Fibroblast of upper back skin (primary cell): ENCODE data around the gene WDR37.
"Not testable (repeated sequence)": the region's sequence is repeated elsewhere in the genome, so short reads cannot be mapped to it uniquely, and the experiment has no call there.

Source experiments
- DNase-seq: peaks from one replicate; pipeline ENCODE4 v3.0.0-alpha.2; 2013

Gene WDR37

DNA sequence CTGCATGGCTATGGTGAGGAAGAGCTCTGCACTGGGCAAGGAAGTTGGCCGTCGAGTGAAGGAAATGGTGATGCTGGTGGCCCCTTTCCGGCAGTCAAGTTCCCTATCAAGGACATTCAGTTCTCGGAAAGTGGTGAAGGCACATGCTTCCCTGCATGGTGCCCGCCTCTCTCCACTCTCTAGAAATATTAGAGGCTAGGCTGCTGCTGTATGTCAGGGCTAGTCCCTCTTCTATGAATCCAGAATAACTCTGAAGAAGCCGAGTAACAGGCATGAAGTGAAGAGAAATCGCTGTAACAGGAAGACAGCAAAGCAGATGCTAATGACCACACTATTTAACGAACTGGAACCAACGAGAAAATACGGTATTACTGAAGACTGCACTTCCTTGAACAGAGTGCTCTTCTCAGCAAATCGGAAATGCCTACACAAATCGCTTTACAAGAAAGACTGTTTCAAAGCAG lies 12.6 kb upstream of the WDR37 start:
- DNase-seq, result no peak

DNA sequence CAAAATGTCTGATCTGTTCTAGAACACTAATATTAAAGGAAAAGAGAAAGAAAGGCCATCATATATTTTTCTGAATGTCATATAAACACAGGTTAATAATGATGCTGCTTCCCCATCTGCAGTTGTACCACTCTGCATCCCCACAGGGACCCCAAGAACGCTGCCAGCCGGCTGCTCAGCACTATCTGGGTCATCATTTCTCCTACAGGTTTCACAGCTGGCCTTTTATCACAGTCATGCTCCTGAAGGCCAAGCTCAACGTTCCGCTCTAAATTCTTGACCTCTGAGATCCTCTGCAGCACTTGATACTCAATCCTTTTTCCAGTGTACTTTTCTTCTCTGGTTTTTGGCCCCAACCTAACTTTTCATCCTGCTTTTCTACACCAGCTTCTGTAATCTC lies 12.0 kb upstream of the WDR37 start:
- no peak for DNase-seq

DNA sequence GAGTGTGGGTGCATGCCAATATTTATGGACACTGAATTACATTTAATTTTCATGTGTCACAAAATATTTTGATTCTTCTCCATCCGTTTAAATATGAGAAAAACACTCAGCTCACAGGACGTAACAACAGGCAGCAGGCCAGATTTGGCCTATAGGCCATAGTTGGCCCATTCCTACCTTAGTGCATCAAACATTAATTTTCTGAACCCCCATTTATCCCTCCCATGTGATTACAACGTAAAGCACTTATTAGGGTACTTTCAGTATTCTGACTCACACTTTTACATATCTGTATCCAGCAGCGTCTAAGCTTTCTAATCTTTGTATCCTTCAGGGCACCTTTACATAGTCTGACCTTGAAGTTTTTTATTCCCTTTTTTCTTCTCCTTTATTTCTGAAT lies 11.2 kb upstream of the WDR37 start:
- DNase-seq, result no peak

DNA sequence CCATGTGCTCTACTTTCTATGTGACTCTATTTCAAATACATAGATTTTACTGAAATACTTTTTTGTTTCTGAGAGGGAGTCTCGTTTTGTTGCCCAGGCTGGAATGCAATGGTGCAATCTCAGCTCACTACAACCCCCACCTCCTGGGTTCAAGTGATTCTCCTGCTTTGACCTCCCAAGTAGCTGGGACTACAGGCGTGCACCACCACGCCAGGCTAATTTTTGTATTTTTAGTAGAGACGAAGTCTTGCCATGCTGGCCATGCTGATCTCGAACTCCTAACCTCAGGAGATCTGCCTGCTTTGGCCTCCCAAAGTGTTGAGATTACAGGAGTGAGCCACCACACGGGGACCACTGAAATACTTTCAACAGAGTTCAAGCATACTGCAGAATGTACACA lies 10.8 kb upstream of the WDR37 start:
- no peak for DNase-seq

DNA sequence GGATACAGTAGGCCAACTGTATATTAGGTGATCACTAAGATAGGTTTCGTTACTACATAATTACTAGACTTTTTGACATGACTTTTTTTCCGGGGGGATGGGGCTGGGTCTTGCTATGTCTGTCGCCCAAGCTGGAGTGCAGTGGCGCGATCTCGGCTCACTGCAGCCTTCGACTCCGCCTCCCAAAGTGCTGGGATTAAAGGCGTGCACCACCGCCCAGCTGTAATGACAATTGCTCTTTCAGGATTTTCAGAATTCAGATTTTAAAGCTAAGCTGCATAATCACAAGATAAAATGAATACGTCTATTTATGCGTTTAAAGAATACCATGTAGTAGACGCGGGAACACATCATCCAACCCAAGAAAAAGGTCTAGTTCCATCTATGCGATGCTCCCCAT lies 8.2 kb upstream of the WDR37 start:
- DNase-seq, result no peak

DNA sequence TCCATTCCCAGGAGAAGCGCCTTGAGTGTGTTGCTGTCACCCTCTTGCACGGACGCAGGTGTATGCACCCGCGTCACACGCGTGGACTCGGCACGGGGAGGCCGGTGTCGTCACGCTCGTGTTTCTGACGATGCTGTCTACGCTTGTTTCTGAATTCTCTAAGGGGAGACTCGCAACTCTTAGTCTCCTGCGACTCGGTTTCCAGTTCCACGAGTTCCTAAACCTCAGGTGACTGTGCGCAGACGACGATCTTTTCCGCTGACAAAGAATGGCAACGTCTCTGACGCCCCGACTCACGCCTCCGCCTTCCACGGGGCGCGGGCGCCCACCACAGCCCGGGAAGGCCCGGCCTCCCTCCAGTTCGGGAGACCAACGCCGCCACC lies 7.8 kb upstream of the WDR37 start:
- no peak for DNase-seq

DNA sequence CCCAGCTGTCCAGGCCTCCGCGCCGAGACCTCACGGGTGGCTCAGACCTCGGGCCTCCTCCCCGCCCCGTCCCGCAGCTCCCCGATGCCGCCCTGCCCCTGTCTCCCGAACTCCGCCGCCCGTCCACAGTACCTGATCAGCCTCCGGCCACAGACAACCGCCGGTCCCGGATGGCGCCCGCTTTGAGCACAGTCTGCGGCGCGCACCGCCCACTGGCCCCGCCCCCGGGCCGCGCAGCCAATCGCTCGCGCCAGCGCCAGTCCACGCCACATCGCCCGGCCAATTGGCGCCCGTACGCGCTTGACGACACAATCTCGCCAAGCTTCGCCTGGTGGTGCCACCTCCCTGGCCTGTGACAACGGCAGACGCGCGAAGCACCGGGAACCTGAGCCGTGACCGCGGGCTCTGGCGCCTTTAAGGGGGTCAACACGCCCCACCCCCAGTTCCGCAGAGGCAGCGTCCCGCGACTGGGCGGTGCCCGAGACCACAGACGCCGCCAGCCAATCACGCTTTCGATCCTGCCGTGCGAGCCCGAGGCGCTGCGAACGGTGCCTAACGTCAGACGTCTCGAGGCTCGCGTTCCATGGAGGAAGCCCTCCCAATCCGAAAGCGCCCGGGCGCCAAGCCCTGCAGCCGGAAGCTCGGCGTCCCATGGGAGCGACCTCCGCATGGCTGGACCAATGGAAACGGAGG lies 7.3 kb upstream of the WDR37 start, which contains the start of gene IDI1:
Gene IDI1 (minus strand): TSS at position 388 of the 693 bp plus-strand sequence. CDS start 116 bp downstream, at position 272.
- peak; percentile 99 for DNase-seq

DNA sequence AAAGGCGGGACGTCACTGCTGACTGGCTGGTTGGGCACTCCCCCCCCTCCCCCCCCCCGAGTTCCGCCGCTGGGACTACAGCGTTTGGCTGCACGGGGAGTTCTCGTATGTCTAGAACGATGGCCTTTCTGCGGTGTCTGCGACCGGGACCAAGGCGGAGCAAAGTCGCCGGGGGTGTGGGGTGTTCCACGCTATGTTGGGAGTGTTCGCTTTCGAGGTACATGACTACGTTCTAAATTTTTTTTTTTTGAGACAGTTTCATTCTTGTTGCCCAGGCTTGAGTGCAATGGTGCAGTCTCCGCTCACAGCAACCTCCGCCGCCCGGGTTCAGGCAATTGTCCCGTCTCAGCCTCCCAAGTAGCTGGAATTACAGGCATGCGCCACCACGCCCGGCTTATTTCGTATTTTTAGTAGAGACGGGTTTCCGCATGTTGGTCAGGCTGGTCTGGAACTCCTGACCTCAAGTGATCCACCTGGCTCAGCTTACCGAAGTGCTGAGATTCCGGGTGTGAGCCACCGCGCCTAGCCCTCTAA lies 6.7 kb upstream of the WDR37 start:
- DNase-seq, result no peak

DNA sequence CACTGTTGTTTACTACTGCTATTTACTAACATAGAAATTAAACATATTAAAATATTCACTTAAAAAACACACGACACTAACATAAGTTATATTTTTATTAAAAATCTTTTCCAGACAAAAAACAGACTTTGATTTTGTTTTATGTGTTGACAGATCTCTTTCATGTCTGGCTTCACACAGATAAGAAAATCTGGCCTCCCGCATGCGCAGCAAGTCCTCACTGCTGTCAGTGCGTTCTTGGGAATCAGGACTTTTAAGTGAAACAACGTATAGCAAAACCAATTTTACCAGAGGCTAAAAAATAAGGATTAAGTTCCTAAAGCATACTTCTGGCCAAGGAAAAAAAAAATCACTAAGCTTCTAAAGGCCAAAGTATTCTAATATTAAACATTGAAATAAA lies 6.0 kb upstream of the WDR37 start:
- peak; percentile 24 for DNase-seq

DNA sequence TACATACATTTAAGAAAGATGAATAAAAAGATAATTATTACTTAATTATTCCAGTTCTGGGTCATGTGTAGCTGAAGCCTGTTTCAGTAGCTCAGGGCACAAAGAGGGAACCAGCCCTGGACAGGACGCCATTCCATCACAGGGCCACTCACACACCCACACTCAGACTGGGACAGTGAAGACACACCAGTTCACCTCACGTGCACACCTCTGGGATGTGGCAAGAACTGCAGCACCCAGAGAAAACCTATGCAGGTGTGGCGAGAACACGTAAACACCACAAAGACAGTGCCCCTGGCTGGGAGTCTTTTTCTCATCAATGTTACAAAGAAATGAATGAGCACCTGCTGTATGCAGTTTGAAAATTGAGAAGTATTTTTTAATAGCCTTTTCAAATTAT lies 5.6 kb upstream of the WDR37 start:
- no peak for DNase-seq

DNA sequence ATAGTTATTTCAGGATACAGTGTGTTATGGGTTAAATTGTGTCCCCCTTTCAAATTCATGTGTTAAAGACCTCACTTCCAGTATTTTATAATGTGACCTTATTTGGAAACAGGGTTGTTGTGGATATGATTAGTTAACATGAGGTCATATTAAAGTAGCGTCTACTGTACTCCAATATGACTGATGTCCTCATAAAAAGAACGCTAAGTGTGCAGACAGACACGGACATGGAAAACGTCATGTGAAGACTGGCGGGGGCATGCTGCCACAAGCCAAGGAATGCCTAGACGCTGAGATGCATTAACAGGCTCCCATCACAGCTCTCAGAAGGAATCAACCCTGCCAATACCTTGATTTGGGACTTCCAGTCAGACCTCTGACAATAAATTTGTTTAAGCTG lies 1.5 kb upstream of the WDR37 start:
- DNase-seq, result no peak

DNA sequence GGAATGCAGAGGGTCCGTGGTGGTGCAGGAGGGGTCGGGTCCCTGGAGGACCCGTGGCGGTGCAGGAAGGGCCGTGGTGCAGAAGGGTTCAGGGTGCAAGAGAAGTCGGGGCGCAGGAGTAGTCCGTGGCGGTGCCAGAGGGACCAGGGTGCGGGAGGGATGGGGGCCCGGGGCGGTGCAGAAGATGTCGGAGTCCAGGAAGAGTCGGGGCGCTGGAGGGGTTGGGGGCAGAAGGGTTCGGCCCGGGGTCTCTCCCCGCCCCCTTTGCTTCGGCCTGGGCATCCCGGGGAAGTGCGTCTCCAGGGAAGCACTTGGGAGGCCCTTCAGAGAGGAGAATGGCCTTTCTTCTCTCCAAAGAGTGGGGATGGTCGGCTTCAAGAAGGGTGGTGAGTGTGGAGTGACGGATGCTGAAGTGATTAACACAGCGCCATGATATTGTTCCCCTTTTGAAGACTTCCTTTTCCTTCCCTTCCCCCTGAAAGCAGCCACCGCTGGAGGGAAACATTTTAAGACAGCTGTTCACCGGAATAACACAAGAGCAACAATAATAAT lies 997 bp downstream of the WDR37 start:
- DNase-seq, result no peak

DNA sequence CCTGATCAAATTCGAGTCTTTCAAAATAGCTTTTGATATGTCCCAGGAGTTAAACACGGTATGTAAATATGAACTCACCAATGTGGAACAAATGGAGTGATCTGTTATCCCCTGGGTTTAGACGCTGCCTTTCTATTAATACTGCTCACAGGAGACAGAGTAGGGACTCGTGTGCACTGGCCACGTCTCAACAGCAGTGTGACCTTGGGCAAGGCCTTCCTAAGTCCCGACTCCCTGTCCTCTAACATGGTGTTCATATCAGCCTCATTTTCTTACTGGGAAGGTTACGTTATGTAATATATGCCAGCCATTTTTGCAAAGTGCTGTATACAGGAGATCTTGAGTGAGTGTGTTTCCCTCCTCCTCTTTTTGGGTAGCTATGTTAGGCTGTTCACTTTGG lies 1.8 kb downstream of the WDR37 start:
- DNase-seq, result no peak

DNA sequence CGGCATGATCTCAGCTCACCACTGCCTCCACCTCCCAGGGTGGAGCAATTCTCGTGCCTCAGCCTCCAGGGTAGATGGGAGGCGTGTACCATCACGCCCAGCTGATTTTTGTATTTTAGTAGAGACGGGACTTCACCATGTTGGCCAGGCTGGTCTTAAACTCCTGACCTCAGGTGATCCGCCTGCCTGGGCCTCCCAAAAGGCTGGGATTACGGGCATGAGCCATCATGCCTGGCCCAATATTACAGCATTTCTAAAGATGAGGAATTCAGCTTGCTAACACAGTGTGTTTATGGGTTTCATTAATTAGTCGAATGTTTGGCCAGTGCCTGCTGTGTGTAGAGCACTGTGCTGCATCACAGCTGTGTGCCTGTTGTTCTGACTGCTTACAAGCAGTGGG lies 3.7 kb downstream of the WDR37 start:
- no peak for DNase-seq

DNA sequence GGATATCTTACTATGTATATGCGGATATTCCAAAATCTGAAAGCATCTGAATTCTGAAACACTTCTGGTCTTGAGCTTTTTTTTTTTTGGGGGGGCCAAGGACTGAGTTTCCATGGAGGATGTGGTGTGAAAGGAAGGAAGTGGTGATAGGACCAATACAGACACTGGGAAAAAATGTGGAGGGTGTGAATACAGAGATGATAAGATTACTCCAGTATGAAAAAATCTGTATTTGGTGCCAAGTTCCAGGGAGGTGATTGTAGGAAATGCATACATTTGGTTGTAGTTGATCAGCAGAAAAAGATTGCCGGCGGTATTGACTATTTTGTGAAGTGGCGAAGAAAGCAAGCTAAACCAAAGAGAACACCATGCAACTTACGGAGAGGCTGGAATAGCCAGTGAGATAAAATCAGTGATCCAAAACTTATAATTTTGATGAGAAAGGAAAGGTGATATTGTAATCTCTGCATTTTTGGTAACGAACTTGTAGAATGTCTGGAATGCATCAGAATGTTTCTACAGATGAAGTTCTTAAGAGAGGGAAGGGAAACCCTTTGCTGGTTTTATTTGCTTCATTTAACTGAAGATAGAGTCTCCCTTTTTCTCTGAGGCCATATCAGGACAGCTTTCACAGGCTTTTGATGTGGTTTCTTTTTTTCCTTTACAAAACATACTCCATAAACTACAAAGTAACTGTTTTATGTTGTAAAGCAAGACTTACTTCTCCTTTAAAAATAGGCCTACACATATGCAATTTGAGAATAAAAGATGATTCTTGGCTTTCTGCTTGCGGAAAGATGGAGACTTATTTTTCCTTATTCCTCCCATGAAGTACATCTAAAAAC lies 6.0 kb downstream of the WDR37 start:
- peak; percentile 65 for DNase-seq

DNA sequence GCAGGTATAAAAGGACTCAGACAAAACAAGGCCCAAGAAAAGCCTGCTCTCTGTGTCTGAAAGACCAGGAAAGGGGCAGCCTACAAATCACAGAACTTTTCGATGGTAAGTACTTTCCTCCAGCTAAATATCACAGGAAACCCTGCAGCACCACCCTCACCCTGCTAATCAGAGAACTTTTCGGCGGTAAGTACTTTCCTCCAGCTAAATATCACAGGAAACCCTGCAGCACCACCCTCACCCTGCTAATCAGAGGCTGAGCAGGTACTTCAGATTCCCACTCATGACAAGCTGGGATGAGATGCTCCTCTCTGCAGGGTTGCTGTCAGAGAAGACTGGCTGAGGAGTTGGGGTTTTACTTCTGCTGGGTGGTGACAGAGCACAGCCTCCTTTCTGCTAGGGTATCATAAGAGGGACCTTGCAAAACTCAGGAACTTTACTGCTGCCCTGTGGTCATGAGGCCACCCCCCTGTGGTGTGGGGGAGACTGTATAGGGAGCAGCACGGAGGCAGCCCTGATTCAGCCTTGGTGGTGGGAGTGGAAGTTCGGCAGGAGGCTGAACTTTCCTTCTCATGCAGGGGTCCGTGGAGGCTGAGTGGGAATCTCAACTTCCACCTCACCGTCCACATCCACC lies 7.2 kb downstream of the WDR37 start:
- no peak for DNase-seq

DNA sequence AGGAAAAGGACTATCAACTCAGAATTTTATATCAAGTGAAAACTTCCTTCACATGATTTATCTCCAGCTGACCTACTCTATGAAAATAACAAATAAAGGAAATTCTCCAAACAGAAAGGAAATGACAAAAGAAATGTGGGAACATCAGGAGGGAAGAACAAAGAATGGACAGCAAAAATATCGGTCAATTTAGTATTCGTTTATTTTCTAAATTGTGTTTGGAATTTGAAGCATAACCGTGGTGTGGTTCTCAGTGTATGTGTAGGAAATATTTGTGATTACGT lies 8.7 kb downstream of the WDR37 start:
- DNase-seq, result no peak

DNA sequence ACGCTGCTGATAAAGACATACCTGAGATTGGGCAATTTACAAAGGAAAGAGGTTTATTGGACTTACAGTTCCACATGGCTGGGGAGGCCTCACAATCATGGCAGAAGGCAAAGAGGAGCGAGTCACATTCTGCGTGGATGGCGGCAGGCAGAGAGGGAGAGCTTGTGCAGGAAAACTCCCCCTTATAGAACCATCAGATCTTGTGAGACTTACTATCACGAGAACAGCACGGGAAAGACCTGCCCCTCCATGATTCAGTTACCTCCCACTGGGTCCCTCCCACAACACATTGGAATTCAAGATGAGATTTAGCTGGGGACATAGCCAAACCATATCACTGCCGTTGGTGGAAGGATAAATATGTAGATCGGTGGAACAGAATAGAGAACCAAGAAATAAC lies 10.5 kb downstream of the WDR37 start:
- DNase-seq, result not testable (repeated sequence)

DNA sequence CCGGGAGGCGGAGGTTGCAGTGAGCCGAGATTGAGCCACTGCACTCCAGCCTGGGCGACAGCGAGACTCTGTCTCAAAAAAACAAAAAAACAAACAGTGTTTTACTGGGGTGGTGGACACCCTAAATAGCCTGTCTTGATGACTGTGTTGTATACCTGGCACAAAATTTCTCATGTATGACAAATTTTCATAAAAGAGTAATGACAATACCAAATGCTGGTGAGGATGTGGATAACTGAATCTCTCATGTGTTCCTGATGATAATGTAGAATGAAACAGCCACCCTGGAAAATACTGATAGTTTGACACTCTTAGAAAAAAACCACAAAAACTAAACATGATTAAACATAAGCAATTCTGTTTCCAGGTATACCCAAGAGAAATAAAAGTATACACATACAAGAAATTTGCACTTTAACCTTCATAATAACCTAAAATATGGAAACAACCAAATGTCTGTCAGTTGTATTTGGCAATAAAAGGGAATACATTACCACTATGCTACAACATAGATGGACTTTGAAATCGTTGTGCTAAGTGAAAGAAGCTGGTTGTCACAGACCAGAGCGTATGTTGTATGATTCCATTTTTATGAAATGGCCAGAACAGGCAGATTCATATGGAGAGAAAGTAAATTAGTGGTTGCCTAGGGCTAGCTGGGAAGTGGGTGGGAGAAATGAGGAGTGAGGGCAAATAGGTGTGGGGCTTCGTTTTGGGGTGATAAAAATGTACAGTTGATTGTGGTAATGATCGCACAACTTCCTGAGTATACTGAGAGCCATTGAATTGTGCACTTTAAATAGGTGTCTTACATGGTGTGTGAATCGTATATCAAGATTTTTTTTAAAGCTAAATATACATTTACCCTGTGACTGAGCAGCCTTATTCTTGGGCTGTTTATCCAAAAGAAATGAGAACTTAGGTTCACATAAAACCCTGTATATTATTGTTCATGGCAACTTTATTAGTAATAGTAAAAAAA lies 12.5 kb downstream of the WDR37 start:
- no peak for DNase-seq

DNA sequence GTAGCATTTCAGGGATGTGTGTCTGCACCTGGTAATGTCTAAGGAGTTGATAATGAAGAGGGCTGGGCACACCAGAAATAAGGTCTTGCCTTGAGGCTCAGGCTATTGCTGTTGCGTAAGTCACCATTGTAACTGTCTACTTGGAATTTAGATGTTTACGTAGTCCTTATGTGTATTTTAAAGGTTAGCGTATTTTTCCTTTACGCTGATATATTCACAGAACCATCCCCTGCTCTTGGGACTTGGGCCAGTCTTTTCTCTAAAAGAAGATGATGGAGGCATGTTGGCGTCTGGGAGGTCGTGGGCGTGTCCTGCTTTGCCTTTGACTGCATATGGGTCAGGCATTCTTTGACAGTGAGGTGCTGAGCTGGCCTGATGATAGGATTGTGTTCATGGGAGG lies 14.7 kb downstream of the WDR37 start:
- peak; percentile 10 for DNase-seq

DNA sequence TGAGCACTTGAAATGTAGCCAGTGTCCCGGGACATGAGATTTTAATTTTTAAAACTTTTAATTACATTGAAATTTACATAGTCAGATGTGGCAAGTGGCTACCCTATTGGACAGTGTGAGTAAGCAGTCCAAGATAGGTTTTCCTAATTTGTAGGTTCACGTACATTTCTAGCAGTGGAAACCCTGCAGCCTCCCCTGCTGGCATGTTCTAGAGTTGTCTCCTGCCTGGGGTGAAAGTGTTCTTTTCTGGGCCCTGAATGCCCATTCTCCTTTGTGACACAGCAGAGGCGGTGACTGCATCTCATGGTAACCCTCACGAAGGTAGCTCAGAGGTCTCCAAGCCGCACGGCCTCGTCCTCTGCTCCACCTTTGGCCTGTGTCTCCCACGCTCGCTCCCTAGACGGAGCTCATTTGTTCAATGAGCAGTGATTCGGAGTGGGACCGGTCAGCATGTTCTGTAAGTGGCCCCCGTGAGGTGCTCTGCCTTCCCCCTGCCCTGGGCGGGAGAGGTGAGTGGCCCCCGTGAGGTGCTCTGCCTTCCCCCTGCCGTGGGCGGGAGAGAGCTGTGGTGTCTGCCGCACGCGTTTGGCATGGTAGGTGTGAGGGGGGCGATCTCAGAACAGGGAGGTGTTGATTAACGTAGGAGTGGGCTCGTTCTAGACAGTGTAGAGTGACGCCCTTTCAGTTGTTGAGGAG lies 18.0 kb downstream of the WDR37 start:
- no peak for DNase-seq
